MM.1S (cell line): ENCODE measurements around the gene CSF1.

Source experiments
- DNase-seq: peaks from one replicate; pipeline ENCODE4 v3.0.0-alpha.2; 2015
- H2AFZ ChIP-seq: fragments of 300-600 bp; sonication (generic); 2 replicates; pipeline ENCODE4 v1.6.0; 2016; ENCODE audit warnings: antibody characterized with exemption, low read length
- H3F3A ChIP-seq: fragments of 300-600 bp; sonication (generic); 2 replicates; pipeline ENCODE4 v1.6.1; 2016; ENCODE audit warnings: mild to moderate bottlenecking, antibody characterized with exemption, low read length, moderate library complexity, mixed read lengths; ENCODE audit not compliant: insufficient read depth
- H3K27ac ChIP-seq: fragments of 300-600 bp; sonication (generic); 2 replicates; pipeline ENCODE4 v1.5.1; 2016; ENCODE audit warnings: mild to moderate bottlenecking, low read length
- H3K27me3 ChIP-seq: fragments of 300-600 bp; sonication (generic); replicated peaks from 2 replicates; pipeline ENCODE4 v1.6.0; 2016; ENCODE audit warnings: low read length; ENCODE audit not compliant: insufficient read depth
- H3K36me3 ChIP-seq: fragments of 300-600 bp; sonication (generic); replicated peaks from 2 replicates; pipeline ENCODE4 v1.6.1; 2016; ENCODE audit warnings: mild to moderate bottlenecking, low read length, mixed read lengths; ENCODE audit not compliant: insufficient read depth
- H3K4me1 ChIP-seq: fragments of 300-600 bp; sonication (generic); 2 replicates; pipeline ENCODE4 v1.6.1; 2016; ENCODE audit warnings: low read length, mixed read lengths
- H3K4me2 ChIP-seq: fragments of 300-600 bp; sonication (generic); 2 replicates; pipeline ENCODE4 v1.6.0; 2016; ENCODE audit warnings: low read depth, low read length
- H3K4me3 ChIP-seq: fragments of 300-600 bp; sonication (generic); 2 replicates; pipeline ENCODE4 v1.5.1; 2016; ENCODE audit warnings: low read length, mixed read lengths
- H3K79me2 ChIP-seq: fragments of 300-600 bp; sonication (generic); 2 replicates; pipeline ENCODE4 v1.6.1; 2016; ENCODE audit warnings: mixed run types, low read length, mixed read lengths
- H3K9ac ChIP-seq: fragments of 300-600 bp; sonication (generic); 2 replicates; pipeline ENCODE4 v1.6.1; 2016; ENCODE audit warnings: low read length, mixed read lengths
- H3K9me2 ChIP-seq: fragments of 300-600 bp; sonication (generic); replicated peaks from 2 replicates; pipeline ENCODE4 v1.6.1; 2016; ENCODE audit warnings: mild to moderate bottlenecking, low read length, mixed read lengths; ENCODE audit not compliant: insufficient read depth
- H3K9me3 ChIP-seq: fragments of 300-600 bp; sonication (generic); replicated peaks from 2 replicates; pipeline ENCODE4 v1.6.1; 2016; ENCODE audit warnings: mild to moderate bottlenecking, low read length, mixed read lengths; ENCODE audit not compliant: insufficient read depth
- H4K20me1 ChIP-seq: fragments of 300-600 bp; sonication (generic); 2 replicates; pipeline ENCODE4 v1.6.1; 2016; ENCODE audit warnings: mild to moderate bottlenecking, low read length, moderate library complexity, mixed read lengths; ENCODE audit not compliant: insufficient read depth
- EZH2 ChIP-seq: fragments of 300-600 bp; sonication (generic); optimal IDR thresholded peaks from 2 replicates; pipeline ENCODE3; 2017; ENCODE audit warnings: low read depth, mild to moderate bottlenecking, antibody characterized with exemption, low read length, mixed read lengths
- EZH2phosphoT487 ChIP-seq: fragments of 300-600 bp; sonication (generic); IDR thresholded peaks from 2 replicates; pipeline ENCODE4 v1.6.1; 2018; ENCODE audit warnings: antibody characterized with exemption, low read length
- TF ChIP-seq, protein P1 (sequence below): fragments of 300-600 bp; sonication (generic); IDR thresholded peaks from 2 replicates; pipeline ENCODE4 v1.5.1; 2016; ENCODE audit warnings: antibody characterized with exemption, low read length, mixed read lengths

Gene CSF1

DNA sequence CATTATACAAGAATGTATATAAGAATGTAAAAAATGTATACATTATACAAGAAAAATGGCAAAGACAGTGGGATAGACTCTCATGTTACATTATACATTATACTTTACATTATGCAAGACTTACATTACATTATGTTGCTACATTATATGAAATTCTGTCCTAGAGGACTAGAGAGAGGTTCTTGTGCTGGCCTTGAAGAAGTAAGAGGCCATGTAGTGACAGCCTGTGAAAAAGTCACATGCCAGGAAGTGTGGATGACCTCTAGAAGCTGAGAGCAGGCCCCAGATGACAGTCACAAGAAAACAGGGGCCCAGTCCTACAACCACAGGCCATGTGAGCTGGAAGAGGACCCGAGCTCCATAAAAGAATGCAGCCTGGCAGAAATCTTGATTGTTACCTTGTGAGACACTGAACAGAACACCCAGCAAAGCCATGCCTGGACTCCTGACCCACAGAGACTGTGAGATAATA, 43.4 kb downstream of the CSF1 start:
- Histone ChIP-seq H2AFZ (no peak overlapping the region), H3K4me3 (no peak overlapping the region), H3K9me3 (no peaks in the 10 kb centered on the region), H3K27me3 (no peaks in the 10 kb centered on the region), H3K4me1 (no peaks in the 10 kb centered on the region), H4K20me1 (no peaks in the 10 kb centered on the region), H3F3A (no peaks in the 10 kb centered on the region), H3K4me2 (no peak overlapping the region), H3K9ac (no peak overlapping the region), H3K79me2 (no peaks in the 10 kb centered on the region), H3K27ac (no peak overlapping the region), H3K9me2 (no peaks in the 10 kb centered on the region), H3K36me3 (no peaks in the 10 kb centered on the region)
- no peak for TF ChIP-seq EZH2
- no peak for TF ChIP-seq EZH2phosphoT487
- TF ChIP-seq, protein P1, sequence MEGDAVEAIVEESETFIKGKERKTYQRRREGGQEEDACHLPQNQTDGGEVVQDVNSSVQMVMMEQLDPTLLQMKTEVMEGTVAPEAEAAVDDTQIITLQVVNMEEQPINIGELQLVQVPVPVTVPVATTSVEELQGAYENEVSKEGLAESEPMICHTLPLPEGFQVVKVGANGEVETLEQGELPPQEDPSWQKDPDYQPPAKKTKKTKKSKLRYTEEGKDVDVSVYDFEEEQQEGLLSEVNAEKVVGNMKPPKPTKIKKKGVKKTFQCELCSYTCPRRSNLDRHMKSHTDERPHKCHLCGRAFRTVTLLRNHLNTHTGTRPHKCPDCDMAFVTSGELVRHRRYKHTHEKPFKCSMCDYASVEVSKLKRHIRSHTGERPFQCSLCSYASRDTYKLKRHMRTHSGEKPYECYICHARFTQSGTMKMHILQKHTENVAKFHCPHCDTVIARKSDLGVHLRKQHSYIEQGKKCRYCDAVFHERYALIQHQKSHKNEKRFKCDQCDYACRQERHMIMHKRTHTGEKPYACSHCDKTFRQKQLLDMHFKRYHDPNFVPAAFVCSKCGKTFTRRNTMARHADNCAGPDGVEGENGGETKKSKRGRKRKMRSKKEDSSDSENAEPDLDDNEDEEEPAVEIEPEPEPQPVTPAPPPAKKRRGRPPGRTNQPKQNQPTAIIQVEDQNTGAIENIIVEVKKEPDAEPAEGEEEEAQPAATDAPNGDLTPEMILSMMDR: no peak
- no peak for DNase-seq

DNA sequence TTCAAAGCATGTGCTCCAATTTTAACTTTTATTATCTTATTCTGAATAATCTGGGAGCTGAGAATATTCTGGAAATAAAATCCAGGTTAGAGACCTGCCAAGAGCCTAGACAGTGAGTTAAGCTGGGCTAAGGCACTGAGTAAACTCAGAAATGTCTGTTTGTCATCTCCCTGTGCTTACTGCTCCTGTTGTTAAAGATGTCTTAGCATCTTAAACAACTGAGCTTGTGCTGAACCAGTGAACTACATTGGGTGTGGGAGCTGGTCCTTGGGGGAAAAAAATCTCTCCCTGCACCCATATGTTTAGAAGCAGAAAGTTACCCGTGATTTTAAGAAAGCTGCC, 49.0 kb downstream of the CSF1 start:
- H2AFZ ChIP-seq: no peak overlapping the region
- no peaks in the 10 kb centered on the region for H3F3A ChIP-seq
- H3K9ac ChIP-seq: no peak overlapping the region
- H3K36me3 ChIP-seq: no peaks in the 10 kb centered on the region
- no peak overlapping the region for H3K4me3 ChIP-seq
- no peaks in the 10 kb centered on the region for H3K4me1 ChIP-seq
- H3K9me3 ChIP-seq: no peaks in the 10 kb centered on the region
- no peaks in the 10 kb centered on the region for H3K79me2 ChIP-seq
- no peak overlapping the region for H3K27ac ChIP-seq
- TF ChIP-seq EZH2phosphoT487: no peak
- TF ChIP-seq, protein P1: no peak
- no peak for TF ChIP-seq EZH2
- no peaks in the 10 kb centered on the region for H3K27me3 ChIP-seq
- H3K4me2 ChIP-seq: no peak overlapping the region
- H3K9me2 ChIP-seq: no peaks in the 10 kb centered on the region
- no peak for DNase-seq
- no peaks in the 10 kb centered on the region for H4K20me1 ChIP-seq

DNA sequence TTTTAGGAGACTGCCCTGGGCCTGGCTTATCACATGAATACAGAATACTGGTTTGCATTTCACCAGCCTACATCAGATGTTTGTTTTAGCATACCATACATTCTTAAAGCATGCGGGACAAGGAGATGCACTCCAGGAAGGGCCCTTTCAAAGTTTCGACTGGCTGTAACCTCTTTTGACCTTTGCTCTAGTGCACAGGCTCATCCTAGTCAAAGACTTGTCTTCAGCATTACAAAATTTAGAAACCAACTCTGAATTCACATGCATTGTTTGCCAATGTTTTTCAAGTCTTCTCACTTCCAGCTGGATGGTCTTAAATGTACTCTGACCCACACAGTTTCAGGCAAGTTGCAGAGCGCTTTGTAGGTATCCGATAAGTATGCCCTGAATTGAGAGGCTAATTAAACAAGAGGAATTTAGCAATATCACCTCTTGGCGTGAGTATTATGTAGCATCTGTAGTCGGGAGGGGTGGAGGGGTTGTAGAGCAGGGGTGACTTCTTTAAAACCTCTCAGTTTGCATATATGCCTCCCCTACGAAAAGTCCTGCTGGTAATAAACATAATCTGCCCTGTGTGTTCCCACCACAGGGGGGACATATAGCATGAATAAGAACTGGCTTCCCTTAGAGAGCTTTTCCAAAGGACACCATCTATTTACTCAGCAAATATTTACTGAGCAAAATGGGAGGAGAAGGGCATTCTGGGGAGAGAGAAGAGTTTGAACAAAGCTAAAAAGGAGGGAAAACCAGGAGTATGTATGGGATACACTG, 49.5 kb downstream of the CSF1 start:
- Histone ChIP-seq H3K4me3 (no peak overlapping the region), H3K9ac (no peak overlapping the region)
- no peak for DNase-seq

More for the DNA sequence above, 49.5 kb downstream of the CSF1 start:
- Histone ChIP-seq H4K20me1 (no peaks in the 10 kb centered on the region), H3K27me3 (no peaks in the 10 kb centered on the region), H2AFZ (no peak overlapping the region), H3K79me2 (no peaks in the 10 kb centered on the region), H3K4me1 (no peaks in the 10 kb centered on the region), H3K27ac (no peak overlapping the region), H3K9me2 (no peaks in the 10 kb centered on the region), H3K4me2 (no peak overlapping the region), H3K36me3 (no peaks in the 10 kb centered on the region), H3F3A (no peaks in the 10 kb centered on the region), H3K9me3 (no peaks in the 10 kb centered on the region)
- TF ChIP-seq EZH2phosphoT487 (no peak), EZH2 (no peak)
- TF ChIP-seq, protein P1: no peak
